ENCODE data around the gene PIGB.
"Not testable (repeated sequence)": the region's sequence is repeated elsewhere in the genome, so short reads cannot be mapped to it uniquely, and the experiment has no call there.

Gene PIGB

DNA sequence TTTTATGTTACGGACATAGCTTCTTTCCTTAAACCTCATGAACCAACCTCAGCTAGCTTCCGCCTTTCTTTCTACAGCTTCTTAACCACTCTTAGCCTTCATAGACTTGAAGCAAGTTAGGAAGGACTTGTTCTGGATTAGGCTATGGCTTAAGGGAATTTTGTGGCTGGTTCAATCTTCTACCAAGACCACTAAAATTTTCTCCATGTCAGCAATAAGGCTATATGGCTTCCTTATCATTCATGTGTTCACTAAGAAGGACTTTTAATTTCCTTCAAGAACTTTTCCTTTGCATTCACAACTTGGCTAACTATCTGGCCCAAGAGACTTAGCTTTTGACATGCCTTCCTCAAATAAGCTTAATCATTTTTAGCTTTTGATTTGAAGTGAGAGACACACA is 64.7 kb downstream of the PIGB start:
- no peak for DNase-seq

DNA sequence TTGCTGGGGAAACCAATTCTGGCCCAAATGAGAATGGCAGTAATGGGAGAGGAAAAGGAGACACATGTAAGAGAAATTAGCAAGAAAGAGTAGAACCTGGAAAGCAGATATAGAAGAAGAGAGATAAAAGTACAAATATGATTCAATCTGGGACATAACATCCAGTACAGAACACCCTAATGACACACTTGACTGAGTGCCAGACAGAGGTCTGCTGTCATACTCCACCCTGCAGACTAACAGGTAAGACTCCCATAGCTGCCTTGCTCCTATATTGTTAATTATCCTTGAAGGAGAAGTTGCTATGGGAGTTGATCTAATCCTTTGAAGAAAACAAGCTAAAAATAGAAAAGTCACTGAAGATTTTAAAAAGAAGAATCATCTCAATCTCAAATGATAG is 68.0 kb downstream of the PIGB start:
- DNase-seq = no peak

DNA sequence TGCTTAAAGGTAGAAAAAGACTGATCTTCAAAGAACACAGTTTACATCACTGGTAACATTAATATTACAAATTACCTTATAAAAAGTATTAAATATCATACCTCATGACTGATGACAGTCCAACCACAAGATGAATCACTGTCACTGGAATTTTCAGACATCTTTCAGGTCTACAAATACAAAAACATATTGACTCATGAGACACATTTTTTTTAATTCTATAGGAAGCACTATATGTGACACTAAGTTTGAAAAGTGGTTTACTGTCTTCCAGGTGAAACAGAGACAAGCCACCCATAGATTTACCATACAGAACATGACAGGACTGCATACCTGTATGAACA is 70.2 kb downstream of the PIGB start:
- no peak for DNase-seq

DNA sequence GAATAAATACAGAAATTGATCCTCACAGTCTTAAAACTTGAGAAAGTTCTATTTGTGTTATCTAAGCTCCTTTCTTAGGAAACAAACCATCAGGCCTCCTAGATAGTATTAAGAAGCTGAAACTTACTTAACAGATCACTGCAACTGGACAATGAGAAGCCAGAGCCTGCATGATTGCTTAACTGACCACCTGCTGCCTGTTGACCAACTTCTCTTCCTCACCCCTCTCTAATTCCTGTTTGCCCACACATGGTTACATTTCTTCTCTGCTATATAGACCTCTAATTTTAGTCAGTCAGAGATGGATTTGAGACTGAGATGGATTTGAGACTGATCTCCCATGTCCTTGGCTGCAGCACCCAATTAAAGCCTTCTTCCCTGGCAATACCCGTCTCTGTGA is 75.7 kb downstream of the PIGB start:
- no peak for DNase-seq

DNA sequence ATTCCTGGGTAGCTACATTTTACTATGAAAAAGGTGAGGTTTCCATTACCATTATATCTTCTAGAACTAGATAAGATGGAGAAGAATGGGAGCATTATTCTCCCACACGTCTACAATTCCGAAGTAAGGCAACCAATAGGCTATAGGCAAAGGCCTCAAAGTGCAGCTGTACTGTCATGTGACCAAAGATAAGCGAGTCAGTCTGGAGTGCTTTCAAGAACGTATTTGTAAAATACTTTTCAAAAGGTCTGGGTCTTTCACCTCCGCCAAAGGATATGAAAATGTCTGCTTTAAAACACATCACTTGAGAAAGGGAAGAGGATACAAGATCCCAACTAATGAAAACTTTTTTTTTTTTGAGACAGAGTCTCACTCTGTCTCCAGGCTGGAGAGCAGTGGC is 79.2 kb downstream of the PIGB start:
- no peak for DNase-seq

DNA sequence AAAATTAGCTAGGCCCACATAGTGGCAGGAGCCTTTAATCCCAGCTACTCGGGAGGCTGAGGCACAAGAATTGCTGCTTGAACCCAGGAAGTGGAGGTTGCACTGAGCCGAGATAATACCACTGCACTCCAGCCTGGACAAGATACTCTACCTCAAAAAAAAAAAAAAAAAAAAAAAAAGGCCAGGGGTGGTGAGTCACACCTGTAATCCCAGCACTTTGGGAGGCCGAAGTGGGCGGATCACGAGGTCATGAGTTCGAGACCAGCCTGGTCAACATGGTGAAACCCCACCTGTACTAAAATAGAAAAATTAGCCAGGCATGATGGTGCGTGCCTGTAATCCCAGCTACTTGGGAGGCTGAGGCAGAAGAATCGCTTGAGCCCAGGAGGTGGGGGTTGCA is 81.0 kb downstream of the PIGB start:
- DNase-seq = not testable (repeated sequence)

DNA sequence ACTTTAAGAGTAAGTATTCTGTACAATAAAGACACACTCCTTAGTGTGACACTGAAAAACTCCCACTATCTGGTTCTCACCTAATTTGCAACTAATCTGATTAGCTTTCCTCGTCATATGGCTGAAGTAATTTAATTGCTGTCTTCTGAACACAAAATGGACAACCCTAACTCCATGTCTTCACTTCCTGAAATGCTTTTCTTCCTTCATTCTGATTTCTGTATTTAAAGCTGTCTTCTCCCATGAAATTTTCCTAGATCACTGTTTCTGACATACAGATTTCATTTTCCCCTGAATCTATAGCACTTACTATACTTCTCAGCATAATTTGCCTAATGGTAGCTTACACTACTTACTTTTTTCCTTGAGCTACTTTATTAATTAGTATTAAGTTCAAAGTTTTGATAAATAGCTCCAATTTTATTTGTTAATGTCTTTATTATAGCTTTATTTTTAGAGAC is 82.8 kb downstream of the PIGB start:
- no peak for DNase-seq

DNA sequence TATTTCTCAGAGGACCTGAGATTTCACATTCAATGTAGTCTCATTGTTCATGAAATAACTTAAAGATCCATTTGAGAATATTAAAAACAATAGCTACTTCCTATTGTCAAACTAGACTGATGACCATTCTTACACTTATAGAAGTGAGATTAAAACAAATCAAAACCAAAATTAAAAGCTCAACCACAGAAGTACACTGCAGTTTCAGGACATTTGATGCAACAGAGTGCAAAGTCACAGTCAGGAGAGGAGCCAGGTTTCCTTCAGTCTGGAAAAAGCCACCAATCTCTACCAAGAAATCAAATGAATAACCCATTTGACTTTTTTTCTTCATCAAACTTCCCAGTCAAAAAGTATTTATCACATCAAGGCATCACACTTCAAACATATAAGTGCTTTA is 83.7 kb downstream of the PIGB start:
- DNase-seq = no peak

DNA sequence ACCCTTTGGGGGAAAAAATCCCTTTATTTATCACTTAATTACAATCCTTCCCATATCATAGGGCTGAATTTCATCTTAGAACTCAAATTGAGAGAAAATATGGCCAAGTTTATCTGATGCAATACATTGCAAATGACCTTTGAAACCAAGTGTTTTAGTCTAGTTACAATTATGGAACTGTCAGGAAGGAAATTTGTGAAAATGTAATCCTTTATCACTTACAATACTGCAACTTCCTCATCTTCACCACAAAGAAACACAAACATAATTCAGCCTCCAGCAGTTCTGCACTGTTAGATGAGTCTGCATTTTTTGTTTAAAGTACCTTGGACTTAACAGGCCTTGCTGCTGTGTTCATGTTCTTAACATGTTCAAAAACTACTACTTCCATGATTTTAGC is 84.5 kb downstream of the PIGB start:
- DNase-seq = no peak
